G401.6 (cell line): Measurements from ENCODE around the gene ZBTB40.

Source experiments
- FAIRE-seq: peaks from 2 replicates; lab custom pipeline; 2012; peaks lifted over from hg19 to GRCh38; lab: Jason Lieb, UNC

Gene ZBTB40

DNA sequence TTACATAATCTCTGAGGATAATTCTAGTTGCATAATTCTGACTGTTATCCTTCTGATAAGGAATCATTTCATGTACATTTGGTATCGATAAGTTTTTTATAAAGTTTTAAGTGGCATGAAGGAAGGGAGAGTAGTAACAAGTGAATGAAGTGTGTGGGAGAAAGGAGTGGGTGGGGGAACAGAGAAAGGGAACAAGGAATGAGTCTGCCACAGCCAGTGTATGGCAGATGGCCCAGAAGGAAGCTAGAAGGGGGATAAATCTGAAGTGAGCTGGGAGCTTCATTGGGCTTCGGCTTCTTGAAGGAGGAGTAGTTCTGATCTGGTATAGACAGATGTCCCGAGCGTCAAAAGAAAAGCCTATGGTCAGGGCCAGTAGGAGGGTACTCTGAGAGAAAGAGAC is 18.6 kb downstream of the ZBTB40 start:
- no peak for FAIRE-seq

DNA sequence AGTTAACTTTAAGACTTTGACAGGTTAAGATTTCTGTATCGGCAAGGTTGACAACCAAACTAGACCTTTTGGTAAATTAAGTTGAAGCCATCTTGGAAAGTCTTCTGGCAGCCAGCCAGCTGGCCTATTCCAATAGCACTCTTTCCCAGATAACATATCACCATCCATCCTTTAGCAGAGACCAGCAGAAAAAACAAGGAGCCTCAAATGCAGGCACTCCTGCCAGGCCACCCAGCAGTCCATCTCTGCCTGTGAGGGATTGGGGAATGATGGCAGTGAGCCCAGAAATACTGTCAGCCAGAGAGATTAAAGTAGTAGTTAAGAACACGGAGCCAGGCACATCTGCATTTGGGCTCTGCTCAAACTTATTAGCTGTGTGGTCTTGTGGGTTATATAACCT is 19.4 kb downstream of the ZBTB40 start:
- no peak for FAIRE-seq

GRCh38 chr1:22471610-22472009 is 20.0 kb downstream of the ZBTB40 start:
- no peak for FAIRE-seq

DNA sequence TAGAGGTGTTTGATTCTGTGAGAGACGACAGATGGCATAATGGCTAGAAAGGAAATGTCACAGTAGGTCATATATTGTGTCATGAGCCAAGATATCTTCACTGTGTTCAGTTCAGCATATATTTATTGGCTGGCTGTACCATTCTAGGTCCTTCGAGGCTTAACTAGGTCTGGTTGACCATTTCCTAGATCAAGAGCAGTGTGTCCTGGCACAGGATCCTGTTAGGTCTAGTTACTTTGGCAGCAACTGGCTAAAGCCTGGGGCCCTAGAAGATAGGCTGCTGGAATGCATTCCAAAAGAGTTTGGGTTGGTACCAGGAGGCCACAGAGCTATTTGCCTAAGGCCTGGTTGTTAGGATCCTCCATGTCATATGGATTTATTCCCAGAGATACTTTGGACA is 20.9 kb downstream of the ZBTB40 start:
- FAIRE-seq, result no peak

DNA sequence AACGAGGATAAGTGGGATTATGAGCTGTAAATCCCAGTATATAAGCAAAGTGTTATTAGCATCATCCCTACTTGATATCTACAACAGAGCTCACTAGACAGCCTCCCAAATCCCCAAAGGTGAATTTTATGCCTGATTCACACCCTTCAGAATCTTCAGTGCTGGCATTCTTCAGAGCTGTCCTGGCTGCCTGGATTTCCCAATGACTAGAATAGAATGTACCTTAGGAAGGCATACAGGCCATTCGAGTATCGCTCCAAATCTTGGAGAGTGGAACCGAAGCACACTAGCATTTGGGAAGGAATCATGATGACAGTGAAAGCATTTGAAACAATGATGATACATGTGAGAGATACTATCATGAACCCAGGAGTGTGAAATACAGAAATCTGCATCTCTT is 22.3 kb downstream of the ZBTB40 start:
- FAIRE-seq, result no peak

GRCh38 chr1:22476566-22476965 is 24.9 kb downstream of the ZBTB40 start:
- FAIRE-seq, result no peak

GRCh38 chr1:22483121-22483520 is 31.5 kb downstream of the ZBTB40 start:
- no peak for FAIRE-seq

DNA sequence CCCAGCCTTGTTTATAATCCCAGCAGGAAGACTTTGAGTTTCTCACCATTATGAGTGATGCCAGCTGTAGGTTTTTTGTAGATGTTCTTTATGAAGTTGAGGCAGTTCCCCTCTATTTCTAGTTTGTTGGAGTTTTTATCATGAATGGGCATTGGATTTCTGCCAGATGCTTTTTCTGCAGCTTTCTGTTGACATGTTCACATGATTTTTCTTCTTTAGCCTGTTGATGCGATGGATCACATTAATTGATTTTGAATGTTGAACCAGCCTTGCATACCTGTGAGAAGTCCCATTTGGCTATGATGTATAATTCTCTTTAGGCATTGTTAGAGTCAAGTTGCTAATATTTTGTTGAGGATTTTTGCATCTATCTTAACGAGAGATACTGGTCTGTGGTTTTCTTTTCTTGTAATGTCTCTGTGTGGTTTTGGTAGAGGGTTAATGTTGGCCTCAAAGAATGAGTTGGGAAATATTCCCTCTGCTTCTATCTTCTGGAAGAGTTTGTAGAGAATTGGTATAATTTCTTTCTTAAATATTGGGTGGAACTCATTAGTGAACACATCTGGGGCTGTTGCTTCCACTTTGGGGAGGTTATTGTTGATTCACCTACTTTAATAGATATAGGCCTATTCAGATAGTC is 33.2 kb downstream of the ZBTB40 start:
- FAIRE-seq, result no peak

DNA sequence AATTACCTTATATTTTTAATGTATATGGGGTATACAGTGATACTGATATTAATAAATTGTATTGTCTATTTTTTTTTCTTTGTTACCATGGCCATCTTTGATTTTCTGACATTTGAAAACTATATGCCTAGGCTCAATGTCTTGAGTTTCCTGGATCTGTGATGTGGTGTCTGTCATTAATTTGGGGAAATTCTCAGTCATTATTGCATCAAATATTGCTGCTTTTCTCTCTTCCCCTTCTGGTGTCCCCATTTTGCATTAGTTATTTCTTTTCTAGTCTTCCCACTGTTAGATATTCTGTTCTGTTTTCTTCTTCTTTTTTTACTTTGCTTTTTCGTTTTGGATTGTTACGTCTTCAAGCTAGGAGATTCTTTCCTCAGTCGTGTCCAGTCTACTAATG is 33.8 kb downstream of the ZBTB40 start:
- no peak for FAIRE-seq

- no peak for FAIRE-seq
These were observed 36.1 kb downstream of the ZBTB40 start for GRCh38 chr1:22487781-22488180.

DNA sequence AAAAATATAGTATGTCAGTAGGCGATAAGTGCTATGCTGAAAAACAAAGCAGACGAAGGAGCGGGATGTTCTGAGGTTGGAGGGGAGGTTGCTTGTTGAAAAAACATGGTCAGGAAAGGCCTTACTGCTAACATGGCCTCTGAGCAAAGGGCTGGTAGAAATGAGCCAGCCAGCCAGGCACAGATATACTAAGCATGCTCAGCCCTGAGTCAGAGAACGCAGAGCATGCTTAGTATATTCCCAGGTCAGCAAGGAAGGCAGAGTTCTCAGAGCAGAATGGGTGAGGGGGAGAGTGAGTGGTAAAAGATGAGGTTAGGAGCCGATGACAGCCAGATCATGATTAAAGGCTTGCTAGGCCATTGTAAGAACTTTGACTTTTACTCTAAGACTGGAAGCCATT is 36.7 kb downstream of the ZBTB40 start:
- FAIRE-seq, result no peak

DNA sequence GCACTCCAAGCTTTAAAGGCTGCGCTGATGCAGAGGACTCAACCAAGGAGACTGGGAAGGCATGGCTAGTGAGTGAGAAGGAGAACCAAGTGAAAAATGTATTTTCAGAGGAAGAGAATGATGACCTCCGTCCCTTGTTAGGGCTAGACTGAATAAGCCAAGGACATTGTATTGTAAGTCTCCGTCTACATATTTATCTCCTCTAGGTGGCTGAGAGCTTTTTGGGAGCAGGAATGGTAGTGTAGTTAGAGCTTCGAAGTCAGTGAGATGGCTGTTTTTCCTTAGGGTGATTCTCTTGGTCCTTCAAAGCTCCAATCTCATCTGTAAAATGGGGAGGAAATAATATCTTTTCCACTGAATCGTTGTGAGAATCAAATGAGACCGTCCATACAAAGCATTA is 37.6 kb downstream of the ZBTB40 start:
- no peak for FAIRE-seq

DNA sequence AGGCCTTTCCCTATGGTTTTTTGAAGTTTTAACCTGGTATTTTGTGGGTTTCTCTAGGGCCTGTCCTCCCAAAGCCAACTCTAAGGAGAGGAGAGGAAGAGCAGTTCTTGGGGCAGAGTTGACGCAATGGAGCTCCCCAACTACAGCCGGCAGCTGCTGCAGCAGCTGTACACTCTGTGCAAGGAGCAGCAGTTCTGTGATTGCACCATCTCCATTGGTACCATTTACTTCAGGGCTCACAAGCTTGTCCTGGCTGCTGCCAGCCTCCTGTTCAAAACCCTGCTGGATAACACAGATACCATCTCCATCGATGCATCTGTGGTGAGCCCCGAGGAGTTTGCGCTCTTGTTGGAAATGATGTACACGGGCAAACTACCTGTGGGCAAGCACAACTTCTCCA is 38.2 kb downstream of the ZBTB40 start:
- FAIRE-seq, result no peak

DNA sequence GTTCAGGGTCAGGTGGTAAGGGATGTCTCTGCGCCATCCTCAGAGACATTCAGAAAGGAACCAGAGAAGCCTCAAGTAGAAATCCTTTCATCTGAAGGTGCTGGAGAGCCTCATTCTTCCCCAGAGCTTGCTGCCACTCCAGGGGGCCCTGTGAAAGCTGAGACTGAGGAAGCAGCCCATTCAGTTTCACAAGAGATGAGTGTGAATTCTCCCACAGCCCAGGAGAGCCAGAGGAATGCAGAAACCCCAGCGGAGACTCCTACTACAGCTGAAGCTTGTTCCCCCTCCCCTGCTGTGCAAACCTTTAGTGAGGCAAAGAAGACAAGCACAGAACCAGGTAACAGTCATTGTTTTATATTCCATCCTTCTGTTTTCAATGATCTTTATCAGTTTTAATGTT is 38.7 kb downstream of the ZBTB40 start:
- FAIRE-seq, result no peak

GRCh38 chr1:22491995-22492715 is 40.5 kb downstream of the ZBTB40 start:
- FAIRE-seq, result no peak

DNA sequence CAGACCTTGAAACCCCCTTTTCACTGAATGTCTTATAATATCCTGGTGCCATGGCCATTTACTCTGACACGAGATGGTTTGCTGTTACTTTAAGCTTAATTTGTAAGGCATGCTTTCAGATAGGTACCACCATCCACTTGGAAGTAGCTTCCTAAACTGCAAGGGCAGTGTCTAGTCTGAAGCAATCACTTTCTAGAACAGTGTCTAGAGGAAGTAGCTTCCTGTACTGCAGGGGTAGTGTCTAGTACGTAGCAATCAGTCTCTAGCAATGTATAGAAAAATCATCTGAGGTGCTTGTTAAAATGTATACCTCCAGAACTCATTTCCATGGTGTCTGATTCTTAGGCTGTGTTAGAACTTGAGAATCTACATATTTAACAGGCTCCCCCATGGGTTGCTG is 42.5 kb downstream of the ZBTB40 start:
- FAIRE-seq, result no peak

DNA sequence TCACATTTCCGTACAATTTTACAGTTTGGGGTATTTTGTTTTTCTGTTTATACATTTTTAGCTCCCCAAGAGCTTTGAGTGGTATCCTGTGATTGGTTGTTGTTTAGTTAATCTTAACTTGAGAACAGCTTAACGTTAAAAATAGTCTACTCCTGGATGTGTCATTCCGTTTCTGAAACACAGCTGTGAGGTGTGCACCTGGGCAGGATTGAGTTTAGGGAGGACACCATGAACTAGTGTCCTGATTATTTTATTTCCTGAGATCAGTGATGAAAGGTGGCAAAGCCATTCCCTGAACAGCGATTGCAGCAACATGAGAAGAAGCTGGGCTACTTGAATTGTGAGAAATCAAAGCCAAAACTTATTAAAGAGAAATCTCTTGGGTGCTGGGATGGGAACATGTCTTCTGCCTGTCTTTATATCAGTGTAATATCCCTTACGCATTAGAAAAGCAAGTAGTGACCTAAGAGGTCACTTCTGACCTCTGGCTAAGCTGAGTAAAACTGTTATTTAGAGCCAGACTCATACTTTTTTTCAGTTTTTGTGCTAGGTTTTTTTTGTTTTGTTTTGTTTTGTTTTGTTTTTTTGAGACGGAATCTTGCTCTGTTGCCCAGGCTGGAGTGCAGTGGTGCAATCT is 43.4 kb downstream of the ZBTB40 start:
- FAIRE-seq, result no peak

DNA sequence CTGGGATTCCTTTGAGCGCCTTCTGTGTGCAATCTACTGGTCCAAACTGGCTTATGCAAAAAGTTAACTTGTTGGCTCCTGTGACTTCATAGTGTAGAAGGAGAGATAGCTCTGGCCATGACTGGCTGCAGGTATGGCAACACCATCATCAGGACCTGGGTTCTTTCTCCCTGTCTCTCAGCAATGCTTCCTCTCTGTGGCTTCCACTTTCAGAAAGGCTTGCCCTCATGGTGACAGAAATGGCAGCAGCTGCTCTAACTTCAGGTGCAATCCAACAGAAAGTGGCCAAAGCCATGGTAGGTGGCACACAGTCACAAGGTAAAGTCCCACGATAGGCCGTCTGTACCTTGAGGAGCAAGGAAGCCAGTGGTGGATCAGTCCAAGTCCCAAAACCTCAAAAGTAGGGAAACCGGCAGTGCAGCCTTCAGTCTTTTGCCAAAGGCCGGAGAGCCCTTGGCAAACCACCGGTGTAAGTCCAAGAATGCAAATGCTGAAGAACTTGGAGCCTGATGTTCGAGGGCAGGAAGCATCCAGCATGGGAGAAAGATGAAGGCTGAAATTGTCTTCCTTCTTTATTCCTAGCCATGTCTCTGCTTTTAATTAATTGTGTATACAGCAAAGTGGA is 45.0 kb downstream of the ZBTB40 start:
- FAIRE-seq, result no peak

- no peak for FAIRE-seq
These were observed 46.8 kb downstream of the ZBTB40 start for GRCh38 chr1:22498463-22498862.

DNA sequence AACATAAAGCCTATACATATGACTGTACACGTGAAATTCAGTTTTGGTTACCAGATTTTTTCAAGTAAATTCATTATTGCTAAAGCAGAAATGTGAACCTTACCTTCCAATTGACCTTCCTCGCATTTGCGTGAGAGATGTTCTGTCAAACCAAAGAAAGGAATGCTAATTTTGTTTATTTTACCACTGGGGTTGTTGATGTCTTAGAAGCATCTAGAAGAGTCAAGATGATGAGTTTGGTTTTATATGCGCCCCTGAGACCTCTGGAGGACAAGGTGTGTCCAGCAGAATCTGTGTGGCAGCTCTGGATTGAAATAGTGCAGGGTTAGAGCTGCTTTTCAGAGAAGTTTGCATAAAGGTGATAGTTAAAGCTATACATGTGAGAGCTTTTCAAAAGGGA is 48.4 kb downstream of the ZBTB40 start:
- FAIRE-seq, result no peak

DNA sequence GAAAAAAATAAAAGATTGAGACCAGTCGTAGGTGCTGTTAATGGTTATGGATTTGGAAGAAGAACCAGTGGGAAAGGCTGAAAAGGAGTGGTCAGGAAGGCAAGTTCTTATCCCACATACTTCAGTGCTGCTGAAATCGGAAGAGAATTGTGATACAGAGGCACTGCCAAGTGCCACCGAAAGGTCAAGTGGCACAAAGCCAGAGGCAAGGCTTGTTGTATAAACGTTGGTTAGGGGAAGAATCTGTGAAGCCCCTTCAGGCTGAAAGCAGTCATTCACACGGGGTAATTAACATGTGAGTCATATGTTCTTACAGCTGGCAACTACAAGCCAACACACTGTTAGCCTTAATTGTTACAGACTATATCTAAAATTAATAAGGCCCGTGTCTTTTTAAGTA is 48.8 kb downstream of the ZBTB40 start:
- no peak for FAIRE-seq

- FAIRE-seq, result no peak
These were observed 50.6 kb downstream of the ZBTB40 start for GRCh38 chr1:22502202-22502601.

GRCh38 chr1:22503721-22504410 is 52.2 kb downstream of the ZBTB40 start:
- FAIRE-seq, result peak; percentile 49
